ENCODE data around the gene FLT1.

FLT1 gene

DNA sequence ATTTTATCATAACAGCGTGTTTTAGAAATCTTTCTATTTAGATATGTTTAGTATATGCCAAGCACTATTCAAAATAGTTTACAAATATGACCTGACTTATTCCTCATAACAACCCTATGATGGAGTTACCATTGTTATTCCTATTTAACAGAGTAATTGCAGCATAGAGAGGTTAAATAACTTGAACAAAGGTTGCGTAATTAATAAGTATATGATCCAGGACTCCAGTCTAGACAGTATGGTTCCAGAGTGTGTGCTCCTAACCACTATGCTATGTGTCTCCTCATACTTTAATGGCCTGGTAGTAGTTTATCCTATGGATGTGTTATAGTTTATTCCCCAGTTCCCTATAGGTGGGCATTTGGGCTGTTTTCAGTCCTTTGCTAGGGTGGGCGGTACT is 211.3 kb downstream of the FLT1 start:
- 100% methylated on average over 1 of the region's 3 CpGs; no CpG with 5 or more reads in 1 of the 2 experiments for WGBS, 2 experiments (ENCODE audit: insufficient coverage in 2 of 2)
- H3K4me3 ChIP-seq (ENCODE audit: extremely low read depth, insufficient read depth, low read length, poor library complexity, severe bottlenecking), result no peak overlapping the region
- H3K27ac ChIP-seq (ENCODE audit: low read depth, low read length, severe bottlenecking), result no peak overlapping the region
- no peaks in the 10 kb centered on the region for H3K9me3 ChIP-seq (ENCODE audit: control insufficient read depth, low read length)
- peaks cover 73% of the 10 kb centered on the region for H3K36me3 ChIP-seq (ENCODE audit: control insufficient read depth, insufficient read depth, low read length)
- no peaks in the 10 kb centered on the region for H3K4me1 ChIP-seq (ENCODE audit: control insufficient read depth, insufficient read depth, low read length, poor library complexity, severe bottlenecking)

DNA sequence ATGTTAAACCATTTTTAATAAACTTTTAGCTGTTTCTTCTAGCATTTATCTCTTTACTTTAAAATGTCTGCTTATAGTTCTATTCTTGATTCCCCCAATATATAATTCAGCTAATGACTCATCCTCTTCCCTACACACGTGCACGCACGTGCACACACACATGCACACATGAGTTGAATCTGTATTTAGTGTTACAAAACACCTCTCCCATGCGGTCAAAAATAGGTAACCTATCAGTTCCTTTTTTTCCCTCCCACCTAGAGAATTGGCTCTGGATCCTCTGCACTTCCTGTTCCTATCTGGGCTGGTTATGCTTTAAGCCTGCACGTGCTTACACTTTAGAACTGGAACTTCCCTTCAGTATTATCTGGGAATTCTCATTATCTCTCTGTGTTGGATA is 212.5 kb downstream of the FLT1 start:
- WGBS, 2 experiments (ENCODE audit: insufficient coverage in 2 of 2), result 98 to 100% methylated on average over 1 to 5 of the region's 5 CpGs
- H3K4me3 ChIP-seq (ENCODE audit: extremely low read depth, insufficient read depth, low read length, poor library complexity, severe bottlenecking), result no peak overlapping the region
- H3K36me3 ChIP-seq (ENCODE audit: control insufficient read depth, insufficient read depth, low read length), result peaks cover 68% of the 10 kb centered on the region

GRCh38 chr13:28273919-28274318 is 221.0 kb downstream of the FLT1 start:
- no peak overlapping the region for H3K4me3 ChIP-seq (ENCODE audit: extremely low read depth, insufficient read depth, low read length, poor library complexity, severe bottlenecking)
- 50 to 57% methylated on average over 1 to 2 of the region's 3 CpGs for WGBS, 2 experiments (ENCODE audit: insufficient coverage in 2 of 2)
- H3K4me1 ChIP-seq (ENCODE audit: control insufficient read depth, insufficient read depth, low read length, poor library complexity, severe bottlenecking), result no peaks in the 10 kb centered on the region
- peaks cover 47% of the 10 kb centered on the region for H3K36me3 ChIP-seq (ENCODE audit: control insufficient read depth, insufficient read depth, low read length)
- H3K9me3 ChIP-seq (ENCODE audit: control insufficient read depth, low read length), result no peaks in the 10 kb centered on the region
- no peak overlapping the region for H3K27ac ChIP-seq (ENCODE audit: low read depth, low read length, severe bottlenecking)

More for the DNA sequence above, 212.5 kb downstream of the FLT1 start:
- Histone ChIP-seq H3K4me1 (ENCODE audit: control insufficient read depth, insufficient read depth, low read length, poor library complexity, severe bottlenecking) (no peaks in the 10 kb centered on the region), H3K9me3 (ENCODE audit: control insufficient read depth, low read length) (no peaks in the 10 kb centered on the region), H3K27ac (ENCODE audit: low read depth, low read length, severe bottlenecking) (no peak overlapping the region)

GRCh38 chr13:28271056-28271840 is 223.7 kb downstream of the FLT1 start:
- no peak overlapping the region for H3K27ac ChIP-seq (ENCODE audit: low read depth, low read length, severe bottlenecking)
- no peaks in the 10 kb centered on the region for H3K9me3 ChIP-seq (ENCODE audit: control insufficient read depth, low read length)
- WGBS, 2 experiments (ENCODE audit: insufficient coverage in 2 of 2), result 100% methylated on average over 1 of the region's 2 CpGs
- no peak overlapping the region for H3K4me3 ChIP-seq (ENCODE audit: extremely low read depth, insufficient read depth, low read length, poor library complexity, severe bottlenecking)
- no peaks in the 10 kb centered on the region for H3K4me1 ChIP-seq (ENCODE audit: control insufficient read depth, insufficient read depth, low read length, poor library complexity, severe bottlenecking)
- peaks cover 52% of the 10 kb centered on the region for H3K36me3 ChIP-seq (ENCODE audit: control insufficient read depth, insufficient read depth, low read length)

DNA sequence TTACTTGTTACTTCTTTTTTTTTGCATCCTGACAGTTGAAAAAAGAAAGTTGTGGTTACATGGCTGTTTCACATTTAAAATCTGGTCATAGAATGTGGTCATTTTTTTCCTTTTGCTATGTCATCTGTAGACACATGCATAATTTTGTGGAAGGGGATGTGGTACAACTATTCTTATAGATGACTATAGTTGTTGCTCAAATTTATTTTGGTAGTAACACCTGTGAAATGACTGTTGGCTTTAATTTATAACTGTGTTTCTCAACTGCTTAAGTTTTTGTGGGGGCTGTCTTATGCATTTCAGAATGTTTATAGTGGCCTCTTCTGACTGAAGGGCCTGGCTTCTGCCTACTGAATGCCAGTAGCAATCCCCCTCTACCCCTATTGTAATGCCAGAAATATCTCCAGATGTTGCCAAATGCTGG is 226.1 kb downstream of the FLT1 start:
- Histone ChIP-seq H3K4me3 (ENCODE audit: extremely low read depth, insufficient read depth, low read length, poor library complexity, severe bottlenecking) (no peak overlapping the region), H3K36me3 (ENCODE audit: control insufficient read depth, insufficient read depth, low read length) (peaks cover 54% of the 10 kb centered on the region), H3K9me3 (ENCODE audit: control insufficient read depth, low read length) (no peaks in the 10 kb centered on the region), H3K4me1 (ENCODE audit: control insufficient read depth, insufficient read depth, low read length, poor library complexity, severe bottlenecking) (no peaks in the 10 kb centered on the region), H3K27ac (ENCODE audit: low read depth, low read length, severe bottlenecking) (no peak overlapping the region)

DNA sequence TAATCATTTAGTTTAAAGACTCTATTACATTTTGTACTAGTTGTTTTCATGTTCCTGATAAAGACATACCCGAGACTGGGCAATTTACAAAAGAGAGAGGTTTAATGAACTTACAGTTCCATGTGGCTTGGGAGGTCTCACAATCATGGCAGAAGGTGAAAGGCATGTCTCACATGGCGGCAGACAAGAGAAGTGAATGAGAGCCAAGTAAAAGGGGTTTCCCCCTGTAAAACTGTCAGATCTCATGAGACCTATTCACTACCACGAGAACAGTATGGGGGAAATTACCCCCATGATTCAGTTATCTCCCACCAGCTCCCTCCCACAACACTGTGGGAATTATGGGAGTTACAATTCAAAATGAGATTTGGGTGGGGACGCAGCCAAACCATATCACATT is 227.4 kb downstream of the FLT1 start:
- Histone ChIP-seq H3K36me3 (ENCODE audit: control insufficient read depth, insufficient read depth, low read length) (peaks cover 63% of the 10 kb centered on the region), H3K4me1 (ENCODE audit: control insufficient read depth, insufficient read depth, low read length, poor library complexity, severe bottlenecking) (no peaks in the 10 kb centered on the region), H3K27ac (ENCODE audit: low read depth, low read length, severe bottlenecking) (no peak overlapping the region), H3K4me3 (ENCODE audit: extremely low read depth, insufficient read depth, low read length, poor library complexity, severe bottlenecking) (no peak overlapping the region), H3K9me3 (ENCODE audit: control insufficient read depth, low read length) (no peaks in the 10 kb centered on the region)
- 100% methylated on average over 2 of the region's 4 CpGs for WGBS, 2 experiments (ENCODE audit: insufficient coverage in 2 of 2)

GRCh38 chr13:28258417-28258816 is 236.5 kb downstream of the FLT1 start:
- peaks cover 47% of the 10 kb centered on the region for H3K36me3 ChIP-seq (ENCODE audit: control insufficient read depth, insufficient read depth, low read length)
- no CpG with 5 or more reads among the region's 3 CpGs for WGBS, 2 experiments (ENCODE audit: insufficient coverage in 2 of 2)

DNA sequence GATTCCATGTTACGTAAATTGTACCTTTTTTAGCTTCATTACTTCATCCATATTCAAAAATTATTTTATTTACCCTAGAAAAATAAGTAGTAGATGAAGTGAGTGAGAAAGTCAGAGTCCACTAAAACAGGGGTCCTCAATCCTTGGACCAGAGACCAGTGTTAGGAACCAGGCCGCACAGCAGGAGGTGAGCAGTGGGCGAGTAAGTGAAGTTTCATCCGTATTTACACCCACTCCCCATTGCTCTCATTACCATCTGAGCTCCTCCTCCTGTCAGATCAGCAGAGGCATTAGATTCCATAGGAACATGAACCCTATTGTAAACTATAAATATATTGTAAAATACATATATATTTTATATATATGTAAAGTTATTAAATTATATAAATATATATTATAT is 237.6 kb downstream of the FLT1 start:
- peaks cover 38% of the 10 kb centered on the region for H3K36me3 ChIP-seq (ENCODE audit: control insufficient read depth, insufficient read depth, low read length)
- 100% methylated on average over 3 of the region's 4 CpGs; no CpG with 5 or more reads in 1 of the 2 experiments for WGBS, 2 experiments (ENCODE audit: insufficient coverage in 2 of 2)
- no peaks in the 10 kb centered on the region for H3K4me1 ChIP-seq (ENCODE audit: control insufficient read depth, insufficient read depth, low read length, poor library complexity, severe bottlenecking)
- no peak overlapping the region for H3K27ac ChIP-seq (ENCODE audit: low read depth, low read length, severe bottlenecking)
- no peak overlapping the region for H3K4me3 ChIP-seq (ENCODE audit: extremely low read depth, insufficient read depth, low read length, poor library complexity, severe bottlenecking)
- H3K9me3 ChIP-seq (ENCODE audit: control insufficient read depth, low read length), result no peaks in the 10 kb centered on the region

More at GRCh38 chr13:28258417-28258816, 236.5 kb downstream of the FLT1 start:
- H3K27ac ChIP-seq (ENCODE audit: low read depth, low read length, severe bottlenecking), result no peak overlapping the region
- H3K4me3 ChIP-seq (ENCODE audit: extremely low read depth, insufficient read depth, low read length, poor library complexity, severe bottlenecking), result no peak overlapping the region
- no peaks in the 10 kb centered on the region for H3K4me1 ChIP-seq (ENCODE audit: control insufficient read depth, insufficient read depth, low read length, poor library complexity, severe bottlenecking)
- H3K9me3 ChIP-seq (ENCODE audit: control insufficient read depth, low read length), result no peaks in the 10 kb centered on the region

- Histone ChIP-seq H3K4me3 (ENCODE audit: extremely low read depth, insufficient read depth, low read length, poor library complexity, severe bottlenecking) (no peak overlapping the region), H3K36me3 (ENCODE audit: control insufficient read depth, insufficient read depth, low read length) (peaks cover 29% of the 10 kb centered on the region)
- no CpG with 5 or more reads among the region's 1 CpG for WGBS, 2 experiments (ENCODE audit: insufficient coverage in 2 of 2)
Observed at GRCh38 chr13:28252547-28252946, 242.4 kb downstream of the FLT1 start.

GRCh38 chr13:28251466-28251865 is 243.5 kb downstream of the FLT1 start:
- WGBS, 2 experiments (ENCODE audit: insufficient coverage in 2 of 2), result 97 to 100% methylated on average over 4 of the region's 6 CpGs
- peaks cover 25% of the 10 kb centered on the region for H3K36me3 ChIP-seq (ENCODE audit: control insufficient read depth, insufficient read depth, low read length)

More at GRCh38 chr13:28252547-28252946, 242.4 kb downstream of the FLT1 start:
- Histone ChIP-seq H3K27ac (ENCODE audit: low read depth, low read length, severe bottlenecking) (no peak overlapping the region), H3K4me1 (ENCODE audit: control insufficient read depth, insufficient read depth, low read length, poor library complexity, severe bottlenecking) (no peaks in the 10 kb centered on the region), H3K9me3 (ENCODE audit: control insufficient read depth, low read length) (no peaks in the 10 kb centered on the region)

DNA sequence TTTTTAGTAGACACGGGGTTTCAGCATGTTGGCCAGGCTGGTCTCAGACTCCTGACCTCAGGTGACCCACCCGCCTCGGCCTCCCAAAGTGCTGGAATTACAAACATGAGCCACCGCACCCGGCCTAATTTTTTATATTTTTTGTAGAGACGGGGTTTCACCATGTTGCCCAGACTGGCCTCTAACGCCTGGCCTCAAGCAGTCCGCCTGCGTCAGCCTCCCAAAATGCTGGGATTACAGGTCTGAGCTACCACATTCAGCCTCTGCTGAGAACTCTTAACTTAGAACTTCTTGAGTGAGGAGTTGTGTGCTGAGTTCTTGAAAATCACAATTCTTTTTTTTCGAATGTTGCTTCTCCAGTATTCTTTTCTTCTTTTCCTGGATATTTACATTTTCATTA is 244.4 kb downstream of the FLT1 start:
- peaks cover 23% of the 10 kb centered on the region for H3K36me3 ChIP-seq (ENCODE audit: control insufficient read depth, insufficient read depth, low read length)
- no peak overlapping the region for H3K4me3 ChIP-seq (ENCODE audit: extremely low read depth, insufficient read depth, low read length, poor library complexity, severe bottlenecking)
- H3K4me1 ChIP-seq (ENCODE audit: control insufficient read depth, insufficient read depth, low read length, poor library complexity, severe bottlenecking), result no peaks in the 10 kb centered on the region
- no peak overlapping the region for H3K27ac ChIP-seq (ENCODE audit: low read depth, low read length, severe bottlenecking)
- no peaks in the 10 kb centered on the region for H3K9me3 ChIP-seq (ENCODE audit: control insufficient read depth, low read length)
- WGBS, 2 experiments (ENCODE audit: insufficient coverage in 2 of 2), result 86 to 92% methylated on average over 7 to 9 of the region's 10 CpGs

More at GRCh38 chr13:28251466-28251865, 243.5 kb downstream of the FLT1 start:
- Histone ChIP-seq H3K27ac (ENCODE audit: low read depth, low read length, severe bottlenecking) (no peak overlapping the region), H3K4me1 (ENCODE audit: control insufficient read depth, insufficient read depth, low read length, poor library complexity, severe bottlenecking) (no peaks in the 10 kb centered on the region), H3K9me3 (ENCODE audit: control insufficient read depth, low read length) (no peaks in the 10 kb centered on the region), H3K4me3 (ENCODE audit: extremely low read depth, insufficient read depth, low read length, poor library complexity, severe bottlenecking) (no peak overlapping the region)

Measured in mesodermal cell (in vitro differentiated cells).